B cell (primary cell): Measurements from ENCODE around the gene AADAC. TPM values are rescaled to one million over a fixed set of nuclear protein-coding genes. Genes with fewer than 3 reads are reported as not detected.
"Not testable (repeated sequence)": the region's sequence is repeated elsewhere in the genome, so short reads cannot be mapped to it uniquely, and the experiment has no call there.

Experiments used
- ATAC-seq: fragments of 200-7000 bp; cut with Tn5 transposase; one replicate; pipeline ENCODE4 v1.10.0; 2021; ENCODE audit warnings: low read depth, mild to moderate bottlenecking, moderate number of reproducible peaks, moderate library complexity
- CTCF ChIA-PET: fragments of 350-600 bp; sonication (Branson Sonifier 250); formaldehyde crosslinking; loops from one replicate; lab custom pipeline; 2021; ENCODE audit warnings: antibody characterized with exemption, inconsistent platforms; lab: Charles Lee
- POLR2A ChIA-PET: fragments of 350-600 bp; sonication (Branson Sonifier 250); formaldehyde crosslinking; loops from one replicate; lab custom pipeline; 2021; ENCODE audit warnings: antibody characterized with exemption; lab: Charles Lee
- DNase-seq: peaks from one replicate; pipeline ENCODE4 v3.0.0; 2013
- H2AFZ ChIP-seq: 2 replicates; pipeline ENCODE4 v1.6.1; 2012; ENCODE audit warnings: mild to moderate bottlenecking, low read depth, low read length; ENCODE audit not compliant: insufficient read depth, poor library complexity, severe bottlenecking
- H3K27ac ChIP-seq, 2 donors: 1 replicate in 1 of 2; 2 replicates in 1 of 2; pipeline ENCODE4 v1.5.1; 2012 to 2013; ENCODE audit warnings: low read length in 2 of 2, mild to moderate bottlenecking in 2 of 2, moderate library complexity in 1 of 2
- H3K27me3 ChIP-seq, 4 experiments: fragments of 200-600 bp in 1 of 4; sonication (generic) in 1 of 4; replicated peaks in 1 of 4; 1 replicate in 2 of 4; 2 replicates in 2 of 4; pipeline versions ENCODE4 v1.6.1 to v1.7.0; 2013 to 2016; ENCODE audit warnings: low read length in 3 of 4, mild to moderate bottlenecking in 2 of 4, mixed read lengths in 1 of 4, moderate library complexity in 1 of 4; ENCODE audit not compliant: insufficient read depth in 4 of 4, control insufficient read depth in 3 of 4; ENCODE audit errors: control extremely low read depth in 1 of 4
- H3K36me3 ChIP-seq, 2 experiments: replicated peaks in 1 of 2; 1 replicate in 1 of 2; 2 replicates in 1 of 2; pipeline versions ENCODE4 v1.6.1 to v1.7.1; 2013; ENCODE audit warnings: low read length in 1 of 2; ENCODE audit not compliant: insufficient read depth in 2 of 2, control insufficient read depth in 1 of 2; ENCODE audit errors: control extremely low read depth in 1 of 2, extremely low read depth in 1 of 2
- H3K4me1 ChIP-seq, 2 donors: fragments of 200-600 bp in 1 of 2; sonication (generic) in 1 of 2; 1 replicate in 1 of 2; 2 replicates in 1 of 2; pipeline versions ENCODE4 v1.5.1 to v1.6.1; 2013 to 2017; ENCODE audit warnings: low read length in 2 of 2; ENCODE audit not compliant: control insufficient read depth in 2 of 2, insufficient read depth in 2 of 2
- H3K4me2 ChIP-seq: replicated peaks from 2 replicates; pipeline ENCODE3; 2012; ENCODE audit warnings: mild to moderate bottlenecking, low read depth, low read length; ENCODE audit not compliant: poor library complexity, severe bottlenecking
- H3K4me3 ChIP-seq, 5 experiments: fragments of 200-600 bp in 1 of 5; sonication (generic) in 1 of 5; 1 replicate in 3 of 5; 2 replicates in 2 of 5; pipeline versions ENCODE4 v1.5.1 to v1.7.0; 2011 to 2016; ENCODE audit warnings: low read length in 4 of 5, mild to moderate bottlenecking in 4 of 5, low read depth in 2 of 5, control low read depth in 1 of 5, moderate library complexity in 1 of 5; ENCODE audit not compliant: insufficient read depth in 1 of 5; ENCODE audit errors: control extremely low read depth in 1 of 5, extremely low read depth in 1 of 5
- H3K79me2 ChIP-seq: fragments of 200-600 bp; sonication (generic); one replicate; pipeline ENCODE4 v1.6.0; 2016; ENCODE audit warnings: low read length; ENCODE audit not compliant: control insufficient read depth, insufficient read depth
- H3K9ac ChIP-seq: fragments of 200-600 bp; sonication (generic); 2 replicates; pipeline ENCODE4 v1.6.1; 2017; ENCODE audit warnings: mild to moderate bottlenecking, low read length, moderate library complexity
- H3K9me3 ChIP-seq, 3 donors: one replicate each; pipeline versions ENCODE4 v1.6.1 to v1.7.1; 2013; ENCODE audit warnings: low read length in 2 of 3; ENCODE audit not compliant: control insufficient read depth in 2 of 3, insufficient read depth in 1 of 3; ENCODE audit errors: control extremely low read depth in 1 of 3
- H4K20me1 ChIP-seq: 2 replicates; pipeline ENCODE4 v1.6.0; 2012; ENCODE audit warnings: mild to moderate bottlenecking, low read length; ENCODE audit not compliant: insufficient read depth, control insufficient read depth, poor library complexity, severe bottlenecking
- H3K27ac Mint-ChIP-seq: one replicate; pipeline ENCODE4 v1.8.0; 2021; ENCODE audit warnings: mixed read lengths
- H3K27me3 Mint-ChIP-seq: one replicate; pipeline ENCODE4 v1.8.0; 2021; ENCODE audit warnings: mixed read lengths
- H3K4me1 Mint-ChIP-seq: one replicate; pipeline ENCODE4 v1.8.0; 2021; ENCODE audit warnings: mixed read lengths
- H3K4me3 Mint-ChIP-seq: one replicate; pipeline ENCODE4 v1.8.0; 2021; ENCODE audit warnings: mixed read lengths
- H3K9me3 Mint-ChIP-seq: one replicate; pipeline ENCODE4 v1.8.0; 2022; ENCODE audit warnings: mixed read lengths; ENCODE audit not compliant: insufficient read depth
- CTCF ChIP-seq: fragments of 200-600 bp; IDR thresholded peaks from one replicate; pipeline ENCODE4 v1.8.0; 2022; ENCODE audit warnings: antibody characterized with exemption, mild to moderate bottlenecking
- EZH2 ChIP-seq: IDR thresholded peaks from 2 replicates; pipeline ENCODE4 v1.6.1; 2012; ENCODE audit warnings: borderline replicate concordance, low read depth, mild to moderate bottlenecking, moderate library complexity, low read length; ENCODE audit not compliant: insufficient read depth, poor library complexity, severe bottlenecking
- whole genome bisulfite sequencing: methylation state at CpG from one replicate; pipeline ENCODE4 v1.1.5; 2013; ENCODE audit warnings: missing lambda C conversion rate; ENCODE audit not compliant: insufficient coverage; 5-methylcytosine and 5-hydroxymethylcytosine counted together
- intact Hi-C: fragments of 100-400 bp; cut with micrococcal nuclease; formaldehyde crosslinking; loops from one replicate; pipeline ENCODE4 v1.10.0; 2022
- polyA minus RNA-seq: library from RNA; depleted of rRNA, polyadenylated mRNA; stranded (reverse); fragments of >200 nt; gene quantifications from 2 replicates; pipeline ENCODE4 v1.2.3, GENCODE V29; 2012
- polyA plus RNA-seq: library from polyadenylated mRNA; depleted of rRNA; stranded (reverse); fragments of >200 nt; gene quantifications from 2 replicates; pipeline ENCODE4 v1.2.3, GENCODE V29; 2012
- total RNA-seq, 2 donors: library from RNA; stranded (reverse); fragments of 120-200 nt in 1 of 2; gene quantifications; 1 replicate in 1 of 2; 2 replicates in 1 of 2; pipeline versions ENCODE4 v1.2.3 to v1.2.4, GENCODE V29; 2013 to 2022

Gene AADAC
- total RNA-seq (not detected in 2 replicates), polyA plus RNA-seq (not detected in 2 replicates), polyA minus RNA-seq (not detected in 2 replicates)
- total RNA-seq (2013), result 0.05 TPM

- TF ChIP-seq EZH2 (no peak), CTCF (no peak)
- Mint-ChIP-seq H3K4me1 (no peaks in the 10 kb centered on the region), H3K27me3 (peaks cover 7% of the 10 kb centered on the region), H3K27ac (no peak within 1 kb of the TSS), H3K9me3 (no peaks in the 10 kb centered on the region), H3K4me3 (no peak within 1 kb of the TSS)
- H2AFZ ChIP-seq, result no peak within 1 kb of the TSS
- peaks cover 0 to 10% (median 0%) of the 10 kb centered on the region in 3 donors for H3K9me3 ChIP-seq
- no peak within 1 kb of the TSS for H3K4me3 ChIP-seq
- ChIA-PET CTCF (no interaction called here), POLR2A (no interaction called here)
- H3K27ac ChIP-seq, result no peak within 1 kb of the TSS
- WGBS, result no CpG with 5 or more reads among the region's 4 CpGs
- H3K4me2 ChIP-seq, result no peak within 1 kb of the TSS
- no peaks in the 10 kb centered on the region for H3K79me2 ChIP-seq
- H3K9ac ChIP-seq, result no peak within 1 kb of the TSS
- no peaks in the 10 kb centered on the region for H3K27me3 ChIP-seq
- H4K20me1 ChIP-seq, result no peaks in the 10 kb centered on the region
- intact Hi-C loops, result no loop called here
- no peaks in the 10 kb centered on the region for H3K36me3 ChIP-seq
- no peak for DNase-seq
- no peaks in the 10 kb centered on the region for H3K4me1 ChIP-seq
- ATAC-seq, result no peak
These were observed at the start of gene AADAC for GRCh38 chr3:151813799-151814198. AADAC (plus strand) TSS chr3:151814116; CDS start chr3:151814163, 47 bp downstream.

GRCh38 chr3:151764699-151765098, 49.2 kb upstream of the AADAC start:
- CTCF ChIA-PET, H4K20me1 ChIP-seq, H3K4me1 Mint-ChIP-seq, H3K9me3 Mint-ChIP-seq, intact Hi-C loops, H3K4me3 Mint-ChIP-seq, H3K9me3 ChIP-seq, DNase-seq, H3K4me2 ChIP-seq, POLR2A ChIA-PET, H3K27me3 Mint-ChIP-seq, H3K27me3 ChIP-seq, H2AFZ ChIP-seq, H3K4me1 ChIP-seq, ATAC-seq, H3K9ac ChIP-seq, H3K27ac ChIP-seq, H3K4me3 ChIP-seq, H3K27ac Mint-ChIP-seq, H3K36me3 ChIP-seq, H3K79me2 ChIP-seq: not testable (repeated sequence)
- WGBS, result no CpG with 5 or more reads among the region's 1 CpG
